Effector memory CD8-positive, alpha-beta T cell (primary cell): ENCODE results near the gene RTTN.

ENCODE experiments used
- ATAC-seq: fragments of 150-1000 bp; cut with Tn5 transposase; replicated peaks from 2 replicates; pipeline ENCODE4 v1.10.0; 2021; ENCODE audit warnings: mild to moderate bottlenecking, moderate library complexity
- DNase-seq, 3 experiments: peaks; one replicate each; pipeline ENCODE4 v3.0.0; 2021
- H3K27ac Mint-ChIP-seq, 2 donors: one replicate each; pipeline ENCODE4 v1.8.0; 2022; ENCODE audit warnings: mild to moderate bottlenecking in 2 of 2, mixed read lengths in 2 of 2, moderate library complexity in 2 of 2
- H3K27me3 Mint-ChIP-seq, 2 donors: one replicate each; pipeline ENCODE4 v1.8.0; 2022; ENCODE audit warnings: mixed read lengths in 2 of 2
- H3K36me3 Mint-ChIP-seq: one replicate; pipeline ENCODE4 v1.8.0; 2022; ENCODE audit warnings: mild to moderate bottlenecking, moderate library complexity, mixed read lengths; ENCODE audit not compliant: insufficient read depth
- H3K4me1 Mint-ChIP-seq, 2 donors: one replicate each; pipeline ENCODE4 v1.8.0; 2022; ENCODE audit warnings: low read depth in 2 of 2, mixed read lengths in 2 of 2
- H3K4me3 Mint-ChIP-seq, 2 donors: one replicate each; pipeline ENCODE4 v1.8.0; 2022; ENCODE audit warnings: mild to moderate bottlenecking in 2 of 2, mixed read lengths in 2 of 2, moderate library complexity in 2 of 2
- H3K9me3 Mint-ChIP-seq, 2 donors: one replicate each; pipeline ENCODE4 v1.8.0; 2022; ENCODE audit warnings: mixed read lengths in 2 of 2

Gene RTTN

DNA sequence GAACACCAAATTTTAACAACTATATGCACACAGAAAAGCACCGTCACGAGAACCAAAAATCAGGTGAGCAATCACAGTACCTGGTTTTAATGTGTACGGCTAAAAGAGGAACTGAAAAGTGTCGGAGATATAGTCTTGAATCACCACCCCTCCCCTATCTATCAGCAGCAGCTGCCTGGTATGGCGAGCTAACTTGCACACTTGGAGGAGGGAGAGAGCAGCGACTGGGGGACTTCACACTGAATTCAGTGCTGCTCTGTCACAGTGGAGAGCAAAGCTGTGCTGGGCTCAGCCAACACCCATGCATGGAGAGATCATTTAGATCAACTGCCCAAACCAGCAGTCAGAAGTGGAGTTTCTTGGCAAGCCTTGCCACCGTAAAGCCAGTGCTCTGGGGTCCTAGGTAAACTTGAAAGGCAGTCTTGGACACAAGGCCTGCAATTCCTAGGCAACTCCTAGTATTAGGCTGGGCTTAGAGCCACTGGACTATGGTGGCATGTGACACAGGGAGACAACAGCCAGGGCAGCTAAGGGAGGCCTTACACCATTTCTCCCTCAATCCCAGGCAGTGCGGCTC lies 168.6 kb downstream of the RTTN start:
- H3K4me1 Mint-ChIP-seq: peaks cover 5 to 8% of the 10 kb centered on the region in 2 donors
- no peak overlapping the region for H3K27ac Mint-ChIP-seq
- peaks cover 11% of the 10 kb centered on the region for H3K36me3 Mint-ChIP-seq
- DNase-seq (no peak), ATAC-seq (no peak)
- H3K27me3 Mint-ChIP-seq: no peaks in the 10 kb centered on the region
- no peak overlapping the region for H3K4me3 Mint-ChIP-seq
- peaks cover 0 to 11% of the 10 kb centered on the region in 2 donors for H3K9me3 Mint-ChIP-seq

DNA sequence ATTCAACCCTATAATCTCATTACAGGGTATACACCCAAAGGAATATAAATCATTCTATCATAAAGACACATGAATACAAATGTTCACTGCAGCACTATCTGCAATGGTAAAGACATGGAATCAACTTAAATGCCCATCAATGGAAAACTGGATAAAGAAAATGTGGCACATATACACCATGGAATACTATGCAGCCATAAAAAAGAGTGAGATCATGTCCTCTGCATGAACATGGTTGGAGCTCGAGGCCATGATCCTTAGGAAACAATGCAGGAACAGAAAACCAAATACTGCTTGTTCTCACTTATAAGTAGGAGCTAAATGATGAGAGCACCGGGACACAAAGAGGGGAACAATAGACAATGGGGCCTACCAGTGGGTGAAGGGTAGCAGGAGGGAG lies 169.3 kb downstream of the RTTN start:
- DNase-seq: no peak
- Mint-ChIP-seq H3K4me1 (peaks cover 5 to 8% of the 10 kb centered on the region in 2 donors), H3K27ac (no peak overlapping the region), H3K9me3 (peaks cover 0 to 11% of the 10 kb centered on the region in 2 donors), H3K36me3 (peaks cover 11% of the 10 kb centered on the region), H3K27me3 (no peaks in the 10 kb centered on the region), H3K4me3 (no peak overlapping the region)
- no peak for ATAC-seq

DNA sequence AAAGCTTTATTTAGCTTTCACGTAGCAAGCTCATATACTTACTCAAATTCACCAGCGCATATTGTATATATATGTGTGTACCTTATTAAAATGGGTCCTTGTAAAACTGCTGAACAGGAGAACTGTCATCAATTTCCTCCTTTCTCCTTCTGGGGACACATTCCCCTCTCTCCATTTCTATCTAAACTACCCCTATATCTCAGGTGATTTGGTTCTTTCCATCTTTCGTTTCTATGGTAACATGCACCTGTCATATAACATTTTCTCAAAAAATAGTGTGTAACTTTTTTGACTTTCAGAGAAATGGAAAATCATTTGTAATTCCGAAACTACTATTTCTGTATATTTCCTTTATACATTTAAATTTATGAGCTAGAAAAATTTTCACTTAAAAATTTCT lies 174.3 kb downstream of the RTTN start:
- Mint-ChIP-seq H3K4me1 (peaks cover 5 to 8% of the 10 kb centered on the region in 2 donors), H3K27me3 (no peaks in the 10 kb centered on the region), H3K9me3 (peaks cover 0 to 11% of the 10 kb centered on the region in 2 donors), H3K4me3 (no peak overlapping the region), H3K27ac (no peak overlapping the region), H3K36me3 (peaks cover 4% of the 10 kb centered on the region)
- DNase-seq: no peak
- ATAC-seq: no peak

DNA sequence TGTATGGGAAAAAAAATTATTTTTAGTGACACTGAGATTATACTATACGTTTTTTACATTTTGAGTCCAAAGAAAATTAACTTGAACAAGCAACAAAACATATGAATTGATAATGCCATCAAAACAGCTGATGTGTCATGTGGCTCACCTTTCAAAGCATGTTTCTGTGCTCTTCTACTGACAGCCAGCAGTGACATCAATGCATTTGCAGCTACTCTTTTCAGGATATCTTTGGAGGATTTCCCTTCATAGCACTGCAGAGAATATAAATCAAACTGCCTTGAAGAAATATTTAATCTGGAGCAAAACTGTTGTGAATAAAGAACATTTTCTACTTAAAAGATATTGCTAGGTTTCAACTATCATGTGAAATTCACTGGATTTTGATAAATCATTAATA lies 174.8 kb downstream of the RTTN start:
- Mint-ChIP-seq H3K27ac (no peak overlapping the region), H3K9me3 (peaks cover 0 to 11% of the 10 kb centered on the region in 2 donors), H3K36me3 (peaks cover 4% of the 10 kb centered on the region), H3K4me1 (peaks cover 5 to 8% of the 10 kb centered on the region in 2 donors), H3K4me3 (no peak overlapping the region), H3K27me3 (no peaks in the 10 kb centered on the region)
- DNase-seq (no peak), ATAC-seq (no peak)

DNA sequence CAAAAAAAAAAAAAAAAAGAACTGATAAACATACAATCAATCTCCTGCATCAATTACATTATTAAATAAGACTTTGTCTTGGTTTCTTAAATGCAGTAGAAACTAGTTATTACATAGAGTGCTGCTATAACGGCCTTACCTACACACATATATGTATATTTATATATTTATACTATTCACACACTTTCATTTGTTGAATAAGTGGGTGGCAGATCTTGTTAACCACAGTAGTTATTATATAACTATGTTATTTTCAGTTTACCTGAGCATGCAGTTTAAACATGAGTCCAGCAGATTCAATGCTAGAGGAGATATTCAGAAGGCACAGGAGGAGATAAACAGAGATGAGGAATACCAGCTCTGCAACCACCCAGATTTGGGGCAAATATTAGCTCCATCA lies 176.3 kb downstream of the RTTN start:
- no peak for ATAC-seq
- Mint-ChIP-seq H3K4me3 (no peak overlapping the region), H3K4me1 (peaks cover 5 to 8% of the 10 kb centered on the region in 2 donors), H3K27me3 (no peaks in the 10 kb centered on the region), H3K9me3 (peaks cover 0 to 11% of the 10 kb centered on the region in 2 donors), H3K27ac (no peak overlapping the region), H3K36me3 (peaks cover 6% of the 10 kb centered on the region)
- DNase-seq: no peak

DNA sequence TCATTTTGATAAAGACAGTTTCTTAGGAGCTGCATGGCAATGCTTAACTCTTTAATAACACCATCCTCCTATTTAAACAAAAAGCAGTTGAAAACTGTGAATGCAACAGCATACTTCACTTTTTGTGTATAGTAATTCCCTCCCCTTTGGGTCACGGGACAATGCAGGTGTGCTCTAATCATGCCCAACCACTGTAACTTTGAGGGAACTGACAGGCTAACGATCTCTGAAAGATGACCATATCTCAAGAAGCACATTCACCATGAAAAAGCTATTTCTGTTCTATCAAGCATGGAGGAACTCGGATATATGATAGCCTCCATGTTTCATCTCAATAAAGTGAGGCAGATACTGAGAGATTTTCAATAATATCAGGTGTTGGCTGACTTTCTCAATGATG lies 176.8 kb downstream of the RTTN start:
- ATAC-seq (no peak), DNase-seq (no peak)
- Mint-ChIP-seq H3K27me3 (no peaks in the 10 kb centered on the region), H3K9me3 (peaks cover 0 to 10% of the 10 kb centered on the region in 2 donors), H3K4me1 (peaks cover 5 to 6% of the 10 kb centered on the region in 2 donors), H3K36me3 (peaks cover 6% of the 10 kb centered on the region), H3K4me3 (no peak overlapping the region), H3K27ac (no peak overlapping the region)

DNA sequence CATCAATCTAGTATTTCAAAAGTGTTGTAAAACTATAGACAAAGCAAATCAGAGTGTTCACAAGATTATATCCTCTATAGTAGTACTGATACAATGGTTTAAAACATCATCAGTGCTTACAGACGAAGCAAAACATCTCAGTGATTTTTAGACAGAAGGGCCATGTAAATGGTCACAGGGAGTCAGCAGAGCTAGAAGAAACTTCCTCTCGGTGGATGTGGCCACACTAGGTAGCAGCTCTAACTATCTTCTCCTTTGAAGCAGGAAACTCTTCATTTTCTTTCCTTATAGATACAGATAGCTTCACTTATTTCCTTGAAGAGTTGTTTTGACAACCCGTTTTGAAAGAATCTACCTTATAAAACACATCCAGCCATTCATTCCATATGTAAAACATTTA lies 177.4 kb downstream of the RTTN start:
- H3K36me3 Mint-ChIP-seq: peaks cover 6% of the 10 kb centered on the region

DNA sequence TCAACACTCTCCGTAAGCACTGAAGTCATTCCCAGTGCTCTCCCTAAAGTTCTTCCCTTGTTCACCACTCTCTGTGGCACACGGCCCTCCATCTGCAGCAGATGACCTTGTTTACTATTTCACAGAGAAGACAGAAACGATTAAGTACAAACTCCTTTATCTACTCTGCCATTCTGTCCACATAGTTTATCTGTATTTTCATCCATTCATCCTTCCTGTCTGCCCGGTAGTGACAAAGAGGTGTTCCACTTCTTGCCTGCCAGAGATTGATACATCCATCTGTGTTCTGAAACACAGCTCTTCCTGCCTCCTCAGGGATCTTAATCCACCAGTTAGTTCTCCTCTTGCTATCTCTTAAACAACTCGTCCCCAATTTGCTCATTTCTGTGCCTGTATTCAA lies 179.9 kb downstream of the RTTN start:
- DNase-seq: no peak
- ATAC-seq: no peak
- H3K36me3 Mint-ChIP-seq: peaks cover 11% of the 10 kb centered on the region
- H3K4me3 Mint-ChIP-seq: no peak overlapping the region
- H3K9me3 Mint-ChIP-seq: no peaks in the 10 kb centered on the region
- H3K27me3 Mint-ChIP-seq: no peaks in the 10 kb centered on the region
- no peaks in the 10 kb centered on the region for H3K4me1 Mint-ChIP-seq
- no peak overlapping the region for H3K27ac Mint-ChIP-seq

More for the DNA sequence above, 177.4 kb downstream of the RTTN start:
- ATAC-seq (no peak), DNase-seq (no peak)
- H3K27ac Mint-ChIP-seq: no peak overlapping the region
- H3K4me3 Mint-ChIP-seq: no peak overlapping the region
- H3K27me3 Mint-ChIP-seq: no peaks in the 10 kb centered on the region
- peaks cover under 1 to 2% of the 10 kb centered on the region in 2 donors for H3K4me1 Mint-ChIP-seq
- peaks cover 0 to 4% of the 10 kb centered on the region in 2 donors for H3K9me3 Mint-ChIP-seq

DNA sequence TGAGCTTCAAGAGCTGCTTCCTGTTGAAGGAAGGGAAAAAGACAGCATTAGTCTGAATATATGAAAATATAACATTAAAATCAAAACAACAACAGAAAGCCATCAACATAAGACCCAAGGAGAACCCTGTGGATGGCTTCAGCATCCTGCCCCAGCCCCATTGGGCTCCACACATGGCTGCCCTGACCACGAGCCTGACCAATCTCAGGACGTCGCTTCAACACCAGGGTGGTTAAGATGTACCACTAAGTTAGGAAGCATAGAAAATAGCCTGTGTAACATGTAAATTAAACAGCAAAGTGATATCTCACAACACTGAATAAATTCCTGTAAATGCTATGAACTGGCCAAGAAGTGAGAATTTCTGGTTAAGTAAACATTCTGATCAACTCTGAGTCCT lies 180.7 kb downstream of the RTTN start:
- Mint-ChIP-seq H3K9me3 (no peaks in the 10 kb centered on the region), H3K4me3 (no peak overlapping the region), H3K27me3 (no peaks in the 10 kb centered on the region), H3K4me1 (no peaks in the 10 kb centered on the region), H3K36me3 (peaks cover 11% of the 10 kb centered on the region), H3K27ac (no peak overlapping the region)
- ATAC-seq (no peak), DNase-seq (no peak)

DNA sequence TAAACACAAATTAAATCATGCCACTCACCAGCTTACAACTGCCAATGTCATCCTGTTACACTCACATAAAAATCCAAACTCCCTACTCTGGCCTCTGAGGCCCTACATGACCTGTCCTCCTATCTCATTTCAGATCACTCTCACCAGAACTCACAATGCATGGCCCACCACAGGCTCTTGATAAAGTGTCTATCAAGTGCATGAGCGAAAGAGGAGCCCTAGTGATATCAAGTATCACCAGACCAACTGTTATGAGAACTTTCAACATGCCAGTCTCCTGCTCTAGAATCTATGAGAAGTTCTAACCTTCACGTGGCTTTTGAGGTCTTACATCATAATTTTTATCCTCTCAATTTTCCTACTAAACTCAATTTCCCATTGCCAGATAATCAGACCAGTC lies 181.4 kb downstream of the RTTN start:
- ATAC-seq (no peak), DNase-seq (no peak)
- Mint-ChIP-seq H3K36me3 (peaks cover 11% of the 10 kb centered on the region), H3K27ac (no peak overlapping the region), H3K4me1 (no peaks in the 10 kb centered on the region), H3K9me3 (no peaks in the 10 kb centered on the region), H3K27me3 (no peaks in the 10 kb centered on the region), H3K4me3 (no peak overlapping the region)

DNA sequence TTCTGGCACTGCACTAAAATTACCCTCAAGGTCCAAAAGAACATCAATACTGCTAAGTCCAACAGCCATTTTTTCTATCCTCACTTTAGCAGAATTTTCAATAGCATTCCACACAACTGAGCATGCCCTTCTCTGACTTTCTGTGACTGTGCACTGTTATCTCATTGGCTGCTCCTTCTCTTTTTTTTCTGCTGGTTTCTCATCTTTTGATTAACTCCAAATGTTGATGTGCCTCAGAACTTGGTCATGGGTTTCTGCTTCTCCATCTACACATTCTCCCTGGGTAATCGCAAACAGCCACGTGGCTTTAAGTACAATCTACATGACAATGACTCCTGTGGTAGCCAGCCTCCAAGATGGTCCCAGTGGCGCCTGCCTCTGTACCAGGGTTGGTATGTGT lies 182.9 kb downstream of the RTTN start:
- H3K27ac Mint-ChIP-seq: no peak overlapping the region
- H3K36me3 Mint-ChIP-seq: peaks cover 8% of the 10 kb centered on the region

DNA sequence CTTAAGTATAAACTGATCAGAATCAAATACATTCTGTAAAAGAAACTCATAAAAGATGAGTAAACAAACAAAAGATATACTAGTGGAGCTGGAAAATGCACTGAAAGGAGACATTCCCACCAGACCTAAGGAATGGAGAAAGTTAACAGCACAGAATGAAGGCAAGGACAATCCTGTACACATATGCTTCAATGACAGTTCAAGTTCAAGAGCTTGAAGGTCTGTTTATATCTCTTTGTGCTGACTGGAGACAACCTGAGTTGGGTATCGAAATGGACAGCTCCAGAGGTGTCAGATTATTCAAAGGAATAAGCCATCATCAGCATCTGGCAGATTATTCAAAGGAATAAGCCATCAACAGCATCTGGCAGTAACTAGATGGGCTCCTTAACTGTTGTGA lies 184.0 kb downstream of the RTTN start:
- no peak for DNase-seq
- Mint-ChIP-seq H3K27ac (no peak overlapping the region), H3K36me3 (peaks cover 8% of the 10 kb centered on the region), H3K4me1 (no peaks in the 10 kb centered on the region), H3K9me3 (no peaks in the 10 kb centered on the region), H3K4me3 (no peak overlapping the region), H3K27me3 (no peaks in the 10 kb centered on the region)
- no peak for ATAC-seq

More for the DNA sequence above, 182.9 kb downstream of the RTTN start:
- no peaks in the 10 kb centered on the region for H3K27me3 Mint-ChIP-seq
- H3K4me3 Mint-ChIP-seq: no peak overlapping the region
- H3K4me1 Mint-ChIP-seq: no peaks in the 10 kb centered on the region
- H3K9me3 Mint-ChIP-seq: no peaks in the 10 kb centered on the region
- DNase-seq (no peak), ATAC-seq (no peak)

DNA sequence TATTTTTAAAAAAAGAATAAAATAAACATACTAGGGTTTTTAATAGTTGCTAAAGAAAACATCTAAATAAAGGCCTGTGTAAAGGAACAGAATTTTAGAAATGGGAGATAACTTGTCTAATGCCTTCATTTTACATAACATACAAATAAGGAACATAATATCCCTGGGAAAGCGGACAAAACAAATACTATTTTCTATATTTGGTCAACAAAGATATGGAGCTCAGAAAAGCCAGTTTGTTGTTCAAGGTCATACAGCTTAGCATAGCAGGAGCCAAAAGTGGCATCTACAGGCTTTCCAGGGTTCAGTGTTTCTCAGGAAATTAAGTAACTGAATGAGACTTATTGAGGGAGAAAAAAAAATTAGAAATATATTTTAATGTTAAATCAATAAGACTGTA lies 184.4 kb downstream of the RTTN start:
- Mint-ChIP-seq H3K27ac (no peak overlapping the region), H3K4me3 (no peak overlapping the region), H3K36me3 (peaks cover 8% of the 10 kb centered on the region), H3K27me3 (no peaks in the 10 kb centered on the region), H3K9me3 (no peaks in the 10 kb centered on the region), H3K4me1 (no peaks in the 10 kb centered on the region)
- DNase-seq (no peak), ATAC-seq (no peak)

DNA sequence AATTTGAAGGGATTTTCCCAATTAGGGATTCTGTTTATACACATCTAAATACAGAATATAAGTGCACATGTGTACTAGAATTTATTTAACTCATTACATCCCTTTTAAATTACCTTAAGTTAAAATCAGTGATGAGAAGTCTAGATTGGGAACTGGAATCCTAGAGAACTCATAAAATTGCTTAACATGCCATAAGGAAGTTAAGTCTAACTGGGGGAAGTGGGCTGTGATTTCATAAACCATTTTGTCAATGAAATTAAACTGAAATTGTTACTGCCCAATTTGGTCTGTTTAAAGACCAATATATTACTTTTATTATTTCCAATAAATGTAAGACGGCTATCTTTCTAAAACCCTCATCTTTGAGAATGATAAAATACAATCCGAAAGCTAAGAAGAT lies 185.5 kb downstream of the RTTN start:
- Mint-ChIP-seq H3K4me1 (no peaks in the 10 kb centered on the region), H3K27ac (no peak overlapping the region), H3K9me3 (no peaks in the 10 kb centered on the region), H3K36me3 (peaks cover 8% of the 10 kb centered on the region), H3K4me3 (no peak overlapping the region), H3K27me3 (no peaks in the 10 kb centered on the region)
- no peak for DNase-seq
- ATAC-seq: no peak

DNA sequence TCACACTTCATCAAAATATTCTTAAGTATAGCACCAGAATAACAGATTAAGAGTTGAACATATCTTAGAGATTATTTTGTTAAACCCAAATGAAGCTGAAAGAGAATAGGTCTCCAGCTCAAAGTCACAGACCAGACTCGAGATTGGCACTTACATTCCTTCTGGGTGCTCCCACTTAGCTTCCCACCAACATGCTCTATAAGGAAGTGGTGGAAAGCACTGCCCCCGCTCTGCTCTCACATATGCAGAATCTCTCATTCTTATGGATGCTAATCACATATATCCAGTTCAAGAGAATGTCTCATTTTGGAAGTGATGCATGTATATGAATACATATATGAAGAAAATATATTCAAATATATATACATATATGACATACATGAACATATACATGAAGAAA lies 186.4 kb downstream of the RTTN start:
- no peaks in the 10 kb centered on the region for H3K4me1 Mint-ChIP-seq
- peaks cover 5% of the 10 kb centered on the region for H3K36me3 Mint-ChIP-seq
- H3K27me3 Mint-ChIP-seq: no peaks in the 10 kb centered on the region
- no peak overlapping the region for H3K4me3 Mint-ChIP-seq
- no peak overlapping the region for H3K27ac Mint-ChIP-seq
- ATAC-seq: no peak
- no peaks in the 10 kb centered on the region for H3K9me3 Mint-ChIP-seq
- DNase-seq: no peak
